HEK293 (cell line): ENCODE measurements around the gene NT5DC3.
"Not testable (repeated sequence)": the region's sequence is repeated elsewhere in the genome, so short reads cannot be mapped to it uniquely, and the experiment has no call there.

ENCODE experiments used
- BCL11A ChIP-seq: fragments of 450-650 bp; formaldehyde crosslinking; IDR thresholded peaks from 2 replicates; pipeline ENCODE4 v1.5.1; 2016; ENCODE audit warnings: low read depth, missing biosample characterization, missing genetic modification characterization
- OVOL3 ChIP-seq: fragments of 450-650 bp; formaldehyde crosslinking; IDR thresholded peaks from 2 replicates; pipeline ENCODE4 v1.5.1; 2016; ENCODE audit warnings: missing biosample characterization, missing genetic modification characterization
- YY2 ChIP-seq: fragments of 450-650 bp; formaldehyde crosslinking; IDR thresholded peaks from 2 replicates; pipeline ENCODE4 v1.5.1; 2016; ENCODE audit warnings: missing biosample characterization, missing genetic modification characterization
- ZBTB20 ChIP-seq: fragments of 450-650 bp; formaldehyde crosslinking; IDR thresholded peaks from 2 replicates; pipeline ENCODE4 v1.5.1; 2016; ENCODE audit warnings: missing biosample characterization, missing genetic modification characterization
- ZNF335 ChIP-seq: fragments of 450-650 bp; formaldehyde crosslinking; conservative IDR thresholded peaks from 2 replicates; pipeline ENCODE4 v1.5.1; 2016; ENCODE audit warnings: missing biosample characterization, missing genetic modification characterization
- ZNF341 ChIP-seq: fragments of 450-650 bp; formaldehyde crosslinking; IDR thresholded peaks from 2 replicates; pipeline ENCODE4; 2016; ENCODE audit warnings: low read depth, missing biosample characterization, missing genetic modification characterization
- ZNF660 ChIP-seq: fragments of 450-650 bp; IDR thresholded peaks from 2 replicates; pipeline ENCODE4 v1.5.1; 2018; ENCODE audit warnings: missing biosample characterization, mild to moderate bottlenecking, missing genetic modification characterization
- ZNF707 ChIP-seq: fragments of 450-650 bp; formaldehyde crosslinking; IDR thresholded peaks from 2 replicates; pipeline ENCODE4 v1.5.1; 2016; ENCODE audit warnings: missing biosample characterization, missing genetic modification characterization
- ZSCAN30 ChIP-seq: fragments of 450-650 bp; IDR thresholded peaks from 2 replicates; pipeline ENCODE4 v1.5.1; 2018; ENCODE audit warnings: missing biosample characterization, mild to moderate bottlenecking, missing genetic modification characterization, moderate library complexity
- TF ChIP-seq, protein P1 (sequence below): fragments of 450-650 bp; formaldehyde crosslinking; IDR thresholded peaks from 2 replicates; pipeline ENCODE4 v1.5.1; 2016; ENCODE audit warnings: missing biosample characterization, missing genetic modification characterization
- TF ChIP-seq, protein P2 (sequence below): fragments of 450-650 bp; formaldehyde crosslinking; IDR thresholded peaks from 2 replicates; pipeline ENCODE4 v1.5.1; 2016; ENCODE audit warnings: missing biosample characterization, missing genetic modification characterization

DNA sequence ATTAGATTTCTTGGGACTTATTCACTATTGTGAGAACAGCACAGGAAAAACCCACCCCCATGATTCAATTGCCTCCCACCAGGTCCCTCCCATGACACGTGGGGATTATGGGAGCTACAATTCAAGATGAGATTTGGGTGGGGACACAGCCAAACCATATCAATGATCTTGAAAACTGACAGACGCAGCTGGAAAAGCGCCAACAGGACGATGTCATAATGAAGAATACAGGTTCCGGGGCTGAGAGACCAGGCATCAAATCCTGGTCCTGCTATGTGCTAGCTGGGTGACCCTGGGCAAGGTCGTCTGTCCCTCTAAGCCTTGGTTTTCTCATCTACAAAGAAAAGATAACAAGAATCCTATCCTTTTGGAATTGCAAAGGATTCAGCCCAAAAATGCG, 31.4 kb downstream of the NT5DC3 start:
- TF ChIP-seq YY2 (tag by site-specific recombination); ZBTB20 (tag by site-specific recombination); ZNF341; ZSCAN30 (tag by site-specific recombination); OVOL3 (tag by site-specific recombination); ZNF707 (tag by site-specific recombination); ZNF335; ZNF660 (tag by site-specific recombination); BCL11A: not testable (repeated sequence)
- TF ChIP-seq, protein P1, sequence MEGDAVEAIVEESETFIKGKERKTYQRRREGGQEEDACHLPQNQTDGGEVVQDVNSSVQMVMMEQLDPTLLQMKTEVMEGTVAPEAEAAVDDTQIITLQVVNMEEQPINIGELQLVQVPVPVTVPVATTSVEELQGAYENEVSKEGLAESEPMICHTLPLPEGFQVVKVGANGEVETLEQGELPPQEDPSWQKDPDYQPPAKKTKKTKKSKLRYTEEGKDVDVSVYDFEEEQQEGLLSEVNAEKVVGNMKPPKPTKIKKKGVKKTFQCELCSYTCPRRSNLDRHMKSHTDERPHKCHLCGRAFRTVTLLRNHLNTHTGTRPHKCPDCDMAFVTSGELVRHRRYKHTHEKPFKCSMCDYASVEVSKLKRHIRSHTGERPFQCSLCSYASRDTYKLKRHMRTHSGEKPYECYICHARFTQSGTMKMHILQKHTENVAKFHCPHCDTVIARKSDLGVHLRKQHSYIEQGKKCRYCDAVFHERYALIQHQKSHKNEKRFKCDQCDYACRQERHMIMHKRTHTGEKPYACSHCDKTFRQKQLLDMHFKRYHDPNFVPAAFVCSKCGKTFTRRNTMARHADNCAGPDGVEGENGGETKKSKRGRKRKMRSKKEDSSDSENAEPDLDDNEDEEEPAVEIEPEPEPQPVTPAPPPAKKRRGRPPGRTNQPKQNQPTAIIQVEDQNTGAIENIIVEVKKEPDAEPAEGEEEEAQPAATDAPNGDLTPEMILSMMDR = not testable (repeated sequence)
- TF ChIP-seq, protein P2, sequence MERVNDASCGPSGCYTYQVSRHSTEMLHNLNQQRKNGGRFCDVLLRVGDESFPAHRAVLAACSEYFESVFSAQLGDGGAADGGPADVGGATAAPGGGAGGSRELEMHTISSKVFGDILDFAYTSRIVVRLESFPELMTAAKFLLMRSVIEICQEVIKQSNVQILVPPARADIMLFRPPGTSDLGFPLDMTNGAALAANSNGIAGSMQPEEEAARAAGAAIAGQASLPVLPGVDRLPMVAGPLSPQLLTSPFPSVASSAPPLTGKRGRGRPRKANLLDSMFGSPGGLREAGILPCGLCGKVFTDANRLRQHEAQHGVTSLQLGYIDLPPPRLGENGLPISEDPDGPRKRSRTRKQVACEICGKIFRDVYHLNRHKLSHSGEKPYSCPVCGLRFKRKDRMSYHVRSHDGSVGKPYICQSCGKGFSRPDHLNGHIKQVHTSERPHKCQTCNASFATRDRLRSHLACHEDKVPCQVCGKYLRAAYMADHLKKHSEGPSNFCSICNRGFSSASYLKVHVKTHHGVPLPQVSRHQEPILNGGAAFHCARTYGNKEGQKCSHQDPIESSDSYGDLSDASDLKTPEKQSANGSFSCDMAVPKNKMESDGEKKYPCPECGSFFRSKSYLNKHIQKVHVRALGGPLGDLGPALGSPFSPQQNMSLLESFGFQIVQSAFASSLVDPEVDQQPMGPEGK = not testable (repeated sequence)
